Neural cell (in vitro differentiated cells): Measurements from ENCODE around the gene GOLGA8F. TPM values are rescaled to one million over a fixed set of nuclear protein-coding genes. Genes with fewer than 3 reads are reported as not detected.
"Not testable (repeated sequence)": the region's sequence is repeated elsewhere in the genome, so short reads cannot be mapped to it uniquely, and the experiment has no call there.

ENCODE experiments used
- H2AFZ ChIP-seq: fragments of 200-600, 300-800 bp; sonication (generic), shearing (Covaris generic); 2 replicates; pipeline ENCODE4 v1.6.0; 2014; ENCODE audit warnings: low read depth, mild to moderate bottlenecking, antibody characterized with exemption, low read length, moderate library complexity
- H3F3A ChIP-seq: fragments of 200-600 bp; shearing (Covaris generic); 2 replicates; pipeline ENCODE4 v1.6.1; 2016; ENCODE audit warnings: mild to moderate bottlenecking, moderate library complexity, mixed read lengths, antibody characterized with exemption, low read length; ENCODE audit not compliant: insufficient read depth, poor library complexity, severe bottlenecking
- H3K27ac ChIP-seq: fragments of 200-600, 300-800 bp; sonication (generic), shearing (Covaris generic); 2 replicates; pipeline ENCODE4 v1.5.1; 2014; ENCODE audit warnings: mild to moderate bottlenecking, low read length, moderate library complexity
- H3K27me3 ChIP-seq: fragments of 300-800, 200-600 bp; sonication (generic), shearing (Covaris generic); 2 replicates; pipeline ENCODE4 v1.6.0; 2014; ENCODE audit warnings: mild to moderate bottlenecking, low read depth, low read length, moderate library complexity; ENCODE audit not compliant: insufficient read depth
- H3K36me3 ChIP-seq: fragments of 300-800, 200-600 bp; sonication (generic), shearing (Covaris generic); 2 replicates; pipeline ENCODE4 v1.5.1; 2014; ENCODE audit warnings: mild to moderate bottlenecking, antibody characterized with exemption, low read length, moderate library complexity; ENCODE audit not compliant: insufficient read depth
- H3K4me2 ChIP-seq: fragments of 300-800, 200-600 bp; sonication (generic), shearing (Covaris generic); 2 replicates; pipeline ENCODE4 v1.6.0; 2014; ENCODE audit warnings: mild to moderate bottlenecking, low read length
- H3K4me3 ChIP-seq: fragments of 300-800, 200-600 bp; sonication (generic), shearing (Covaris generic); 2 replicates; pipeline ENCODE4 v1.5.1; 2014; ENCODE audit warnings: mild to moderate bottlenecking, low read length, moderate library complexity
- H3K79me2 ChIP-seq: fragments of 200-600 bp; shearing (Covaris generic); replicated peaks from 2 replicates; pipeline ENCODE4 v1.6.0; 2014; ENCODE audit warnings: mild to moderate bottlenecking, low read length, moderate library complexity; ENCODE audit not compliant: insufficient read depth
- H3K9ac ChIP-seq: fragments of 300-800, 200-600 bp; sonication (generic), shearing (Covaris generic); 2 replicates; pipeline ENCODE4 v1.6.1; 2016; ENCODE audit warnings: mild to moderate bottlenecking, low read length, mixed read lengths
- H3K9me2 ChIP-seq: fragments of 200-600 bp; shearing (Covaris generic); 2 replicates; pipeline ENCODE4 v1.6.1; 2016; ENCODE audit warnings: mild to moderate bottlenecking, low read length, mixed read lengths; ENCODE audit not compliant: insufficient read depth
- H3K9me3 ChIP-seq: fragments of 200-600, 300-800 bp; sonication (generic), shearing (Covaris generic); 2 replicates; pipeline ENCODE4 v1.6.1; 2016; ENCODE audit warnings: mild to moderate bottlenecking, mixed run types, low read length, moderate library complexity, mixed read lengths
- H4K20me1 ChIP-seq: fragments of 200-600 bp; shearing (Covaris generic); 2 replicates; pipeline ENCODE4 v1.6.1; 2016; ENCODE audit warnings: mild to moderate bottlenecking, mixed run types; ENCODE audit not compliant: insufficient read depth
- polyA minus RNA-seq: library from RNA; depleted of rRNA, polyadenylated mRNA; stranded (reverse); fragments of >200 nt; gene quantifications from 2 replicates; pipeline ENCODE4 v1.2.3, GENCODE V29; 2014
- polyA plus RNA-seq: library from polyadenylated mRNA; depleted of rRNA; stranded (reverse); fragments of >200 nt; gene quantifications from 2 replicates; pipeline ENCODE4 v1.2.3, GENCODE V29; 2014

Gene GOLGA8F, protein sequence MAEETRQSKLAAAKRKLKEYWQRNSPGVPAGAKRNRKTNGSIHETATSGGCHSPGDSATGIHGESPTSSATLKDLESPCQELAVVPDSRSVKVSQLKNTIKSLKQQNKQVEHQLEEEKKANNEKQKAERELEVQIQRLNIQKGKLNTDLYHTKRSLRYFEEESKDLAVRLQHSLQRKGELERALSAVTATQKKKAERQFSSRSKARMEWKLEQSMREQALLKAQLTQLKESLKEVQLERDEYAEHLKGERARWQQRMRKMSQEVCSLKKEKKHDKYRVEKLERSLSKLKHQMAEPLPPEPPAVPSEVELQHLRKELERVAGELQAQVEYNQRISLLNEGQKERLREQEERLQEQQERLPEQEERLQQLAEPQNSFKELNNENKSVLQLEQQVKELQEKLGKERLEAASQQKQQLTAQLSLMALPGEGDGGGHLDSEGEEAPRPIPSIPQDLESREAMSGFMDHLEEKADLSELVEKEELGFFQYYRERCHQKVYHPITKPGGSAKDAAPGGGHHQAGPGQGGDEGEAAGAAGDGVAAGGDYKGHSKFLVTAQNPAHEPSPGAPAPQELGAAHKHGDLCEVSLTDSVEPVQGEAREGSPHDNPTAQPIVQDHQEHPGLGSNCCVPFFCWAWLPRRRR
- polyA plus RNA-seq (not detected in 2 replicates), polyA minus RNA-seq (not detected in 2 replicates)

DNA sequence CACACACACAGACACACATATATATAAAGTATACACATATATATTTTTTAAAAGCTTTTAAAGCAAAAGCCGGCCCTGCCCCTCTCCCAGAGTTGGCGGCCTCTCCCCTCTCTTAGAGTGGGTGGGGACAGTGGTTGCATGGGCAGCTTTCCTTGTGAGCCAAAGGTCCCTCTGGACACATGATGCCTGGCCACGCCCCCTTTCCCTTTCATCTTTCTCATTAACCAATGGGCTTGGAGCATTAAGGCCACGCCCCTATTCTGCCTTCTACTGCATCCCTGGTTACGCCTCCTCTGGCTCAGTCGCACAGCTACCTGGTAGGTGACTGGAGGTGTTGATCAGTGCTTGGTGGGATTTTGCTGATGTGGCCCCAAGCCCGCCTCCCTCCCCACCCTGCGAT lies at the start of gene GOLGA8F:
GOLGA8F (plus strand) TSS at position 301 of the 400 bp plus-strand sequence; CDS start at position 399, 98 bp downstream.
- H3K4me2 ChIP-seq, H3K36me3 ChIP-seq, H3K9me3 ChIP-seq, H3K27ac ChIP-seq, H3F3A ChIP-seq, H4K20me1 ChIP-seq, H2AFZ ChIP-seq, H3K27me3 ChIP-seq, H3K4me3 ChIP-seq, H3K79me2 ChIP-seq, H3K9me2 ChIP-seq, H3K9ac ChIP-seq: not testable (repeated sequence)

DNA sequence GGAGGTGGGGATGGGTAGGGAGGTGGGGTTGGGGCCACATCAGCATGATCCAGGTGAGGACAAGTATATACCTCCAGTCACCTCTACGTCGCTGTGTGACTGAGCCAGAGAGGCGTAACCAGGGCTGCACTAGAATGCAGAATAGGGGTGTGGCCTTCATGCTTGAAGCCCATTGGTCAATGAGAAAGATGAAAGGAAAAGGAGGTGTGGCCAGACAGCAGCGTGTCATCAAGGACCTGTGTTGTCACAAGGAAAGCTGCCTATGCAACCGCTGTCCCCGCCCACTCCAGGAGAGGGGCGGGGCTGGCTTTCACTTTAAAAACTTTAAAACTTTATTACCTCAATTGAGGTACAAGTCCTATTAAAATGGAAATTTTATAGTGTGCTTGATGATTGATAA lies 20.5 kb upstream of the GOLGA8F start, which contains the start of gene GOLGA6L24:
GOLGA6L24 (minus strand) TSS at position 101 of the 400 bp plus-strand sequence; CDS start at position 40, 61 bp downstream.
- H3F3A ChIP-seq, H3K9me3 ChIP-seq, H3K36me3 ChIP-seq, H3K9me2 ChIP-seq, H2AFZ ChIP-seq, H3K4me3 ChIP-seq, H3K27ac ChIP-seq, H3K27me3 ChIP-seq, H3K79me2 ChIP-seq, H3K9ac ChIP-seq, H4K20me1 ChIP-seq, H3K4me2 ChIP-seq: not testable (repeated sequence)

DNA sequence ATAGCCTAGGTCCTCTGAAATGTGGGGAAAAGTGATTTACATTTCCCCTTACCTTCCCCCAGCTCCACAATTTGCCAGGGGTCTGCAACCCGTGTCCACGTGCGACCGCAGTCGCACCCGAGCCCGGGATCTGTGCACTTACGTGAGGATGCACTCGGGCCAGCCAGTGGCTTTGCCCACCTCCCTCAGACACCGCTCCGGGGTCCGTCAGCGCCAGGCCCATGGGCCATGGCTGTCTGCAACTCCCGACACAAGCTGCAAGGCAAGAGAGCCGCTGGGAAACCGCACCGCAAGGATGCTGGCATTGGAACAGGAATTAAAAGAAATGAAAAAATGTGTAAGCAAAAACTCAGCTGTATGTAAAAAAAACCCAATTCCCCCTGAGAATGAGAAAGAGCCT lies 13.0 kb upstream of the GOLGA8F start:
- H4K20me1 ChIP-seq, H3K27ac ChIP-seq, H3K4me2 ChIP-seq, H2AFZ ChIP-seq, H3K9me2 ChIP-seq, H3K27me3 ChIP-seq, H3K79me2 ChIP-seq, H3K9me3 ChIP-seq, H3K4me3 ChIP-seq, H3K9ac ChIP-seq, H3K36me3 ChIP-seq, H3F3A ChIP-seq: not testable (repeated sequence)

DNA sequence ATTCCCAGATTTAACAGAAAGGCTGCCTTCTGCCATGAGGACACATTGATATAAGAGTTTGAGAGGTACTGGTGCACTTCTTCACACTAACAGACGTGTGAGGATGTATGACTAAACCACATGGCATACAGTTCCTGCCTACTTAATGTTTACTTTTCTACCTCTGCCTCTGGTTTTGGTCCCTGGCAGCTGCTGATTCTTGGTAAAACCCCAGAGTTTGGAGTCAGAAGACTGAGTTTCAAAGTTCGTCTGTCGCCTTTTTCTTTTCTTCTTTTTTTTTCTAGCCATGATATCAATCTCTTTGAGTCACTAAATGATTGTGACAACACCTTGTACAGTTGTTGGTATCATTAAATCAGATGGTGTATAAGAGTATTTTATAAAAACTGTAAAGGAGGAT lies 1.6 kb downstream of the GOLGA8F start:
- not testable (repeated sequence) for H3K9me2 ChIP-seq, H3K9ac ChIP-seq, H3F3A ChIP-seq, H3K79me2 ChIP-seq, H3K4me3 ChIP-seq, H4K20me1 ChIP-seq, H3K27me3 ChIP-seq, H3K36me3 ChIP-seq, H2AFZ ChIP-seq, H3K4me2 ChIP-seq, H3K27ac ChIP-seq, H3K9me3 ChIP-seq

DNA sequence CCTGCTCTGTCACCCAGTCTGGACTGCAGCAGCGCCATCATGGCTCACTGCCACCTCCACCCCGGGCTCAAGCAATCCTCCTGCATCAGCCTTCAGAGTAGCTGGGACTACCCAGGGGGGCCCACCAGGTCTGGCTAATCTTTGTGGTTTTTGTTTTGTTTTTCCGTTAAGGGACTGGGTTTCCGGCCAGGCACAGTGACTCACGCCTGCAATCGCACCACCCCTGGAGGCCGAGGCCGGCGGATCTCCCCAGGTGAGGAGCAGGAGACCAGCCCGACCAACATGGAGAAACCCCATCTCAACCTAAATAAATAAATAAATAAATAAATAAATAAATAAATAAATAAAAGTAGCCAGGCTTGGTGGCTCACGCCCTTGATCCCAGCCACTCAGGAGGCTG lies 17.6 kb downstream of the GOLGA8F start:
- not testable (repeated sequence) for H3K9me3 ChIP-seq, H2AFZ ChIP-seq, H3K36me3 ChIP-seq, H3K9ac ChIP-seq, H3K79me2 ChIP-seq, H3K4me2 ChIP-seq, H3K4me3 ChIP-seq, H3K27me3 ChIP-seq, H3K9me2 ChIP-seq, H4K20me1 ChIP-seq, H3K27ac ChIP-seq, H3F3A ChIP-seq

DNA sequence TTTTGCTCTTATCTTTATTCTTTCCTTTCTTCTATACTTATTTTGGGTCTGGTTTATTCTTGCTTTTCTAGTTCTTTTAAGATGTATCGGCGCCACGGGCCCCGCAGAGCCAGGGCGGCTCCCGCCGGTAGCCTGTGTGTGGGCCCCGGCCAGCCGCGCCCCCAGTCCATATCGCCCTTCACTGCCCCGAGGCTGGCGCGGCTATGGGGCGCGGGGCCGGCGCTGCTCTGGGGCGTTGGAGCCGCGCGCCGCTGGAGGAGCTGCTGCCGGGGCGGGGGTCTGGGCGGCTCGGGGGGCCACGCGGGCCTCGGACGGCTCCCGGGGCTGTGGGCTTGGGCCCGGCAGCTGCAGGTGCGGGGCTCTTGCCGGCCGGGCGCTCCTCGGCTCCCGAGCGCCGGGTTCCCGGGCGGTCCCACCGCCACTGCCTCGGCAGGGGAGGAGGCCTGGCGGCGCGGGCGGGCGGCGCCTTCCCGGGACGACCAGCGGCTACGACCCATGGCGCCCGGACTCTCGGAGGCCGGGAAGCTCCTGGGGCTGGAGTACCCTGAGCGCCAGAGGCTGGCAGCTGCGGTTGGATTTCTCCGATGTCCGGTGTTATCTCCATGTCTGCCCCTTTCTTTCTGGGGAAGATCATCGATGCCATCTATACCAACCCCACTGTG lies 24.4 kb downstream of the GOLGA8F start:
- H3K4me3 ChIP-seq, H3K4me2 ChIP-seq, H3K27ac ChIP-seq, H3K9ac ChIP-seq, H3F3A ChIP-seq, H4K20me1 ChIP-seq, H3K9me2 ChIP-seq, H2AFZ ChIP-seq, H3K36me3 ChIP-seq, H3K27me3 ChIP-seq, H3K9me3 ChIP-seq, H3K79me2 ChIP-seq: not testable (repeated sequence)

DNA sequence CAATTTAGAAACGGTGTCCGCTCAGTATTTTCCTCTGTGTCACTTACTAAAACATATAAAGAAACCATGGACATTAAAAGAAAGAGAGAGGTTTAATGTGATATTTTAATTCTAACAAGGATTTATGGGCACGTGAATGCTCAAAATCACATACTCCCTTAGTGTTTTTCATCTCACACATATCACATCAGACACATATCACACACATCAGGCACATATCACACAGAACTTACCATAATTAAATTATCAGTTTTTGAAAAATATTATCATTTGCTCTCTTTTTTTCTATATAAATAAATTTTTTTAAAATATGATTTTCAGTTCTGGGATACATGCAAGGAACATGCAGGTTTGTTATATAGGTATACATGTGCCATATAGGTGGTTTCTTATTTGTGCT lies 42.0 kb downstream of the GOLGA8F start:
- H3K9ac ChIP-seq, H4K20me1 ChIP-seq, H3K27ac ChIP-seq, H2AFZ ChIP-seq, H3K79me2 ChIP-seq, H3K27me3 ChIP-seq, H3K4me3 ChIP-seq, H3K36me3 ChIP-seq, H3F3A ChIP-seq, H3K9me3 ChIP-seq, H3K9me2 ChIP-seq, H3K4me2 ChIP-seq: not testable (repeated sequence)
